ENCODE data around the gene GPSM1.

Gene GPSM1, protein sequence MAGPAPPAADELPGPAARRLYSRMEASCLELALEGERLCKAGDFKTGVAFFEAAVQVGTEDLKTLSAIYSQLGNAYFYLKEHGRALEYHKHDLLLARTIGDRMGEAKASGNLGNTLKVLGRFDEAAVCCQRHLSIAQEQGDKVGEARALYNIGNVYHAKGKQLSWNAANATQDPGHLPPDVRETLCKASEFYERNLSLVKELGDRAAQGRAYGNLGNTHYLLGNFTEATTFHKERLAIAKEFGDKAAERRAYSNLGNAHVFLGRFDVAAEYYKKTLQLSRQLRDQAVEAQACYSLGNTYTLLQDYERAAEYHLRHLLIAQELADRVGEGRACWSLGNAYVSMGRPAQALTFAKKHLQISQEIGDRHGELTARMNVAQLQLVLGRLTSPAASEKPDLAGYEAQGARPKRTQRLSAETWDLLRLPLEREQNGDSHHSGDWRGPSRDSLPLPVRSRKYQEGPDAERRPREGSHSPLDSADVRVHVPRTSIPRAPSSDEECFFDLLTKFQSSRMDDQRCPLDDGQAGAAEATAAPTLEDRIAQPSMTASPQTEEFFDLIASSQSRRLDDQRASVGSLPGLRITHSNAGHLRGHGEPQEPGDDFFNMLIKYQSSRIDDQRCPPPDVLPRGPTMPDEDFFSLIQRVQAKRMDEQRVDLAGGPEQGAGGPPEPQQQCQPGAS

GRCh38 chr9:136327304-136327974 is at the start of gene GPSM1:
Gene GPSM1, plus strand, starts transcription at chr9:136327539. Its CDS starts 157 bp downstream, at chr9:136327696.
- FAIRE-seq (peak; percentile 93), DNase-seq (ENCODE audit: insufficient read length, low spot score) (peak; percentile 49)

DNA sequence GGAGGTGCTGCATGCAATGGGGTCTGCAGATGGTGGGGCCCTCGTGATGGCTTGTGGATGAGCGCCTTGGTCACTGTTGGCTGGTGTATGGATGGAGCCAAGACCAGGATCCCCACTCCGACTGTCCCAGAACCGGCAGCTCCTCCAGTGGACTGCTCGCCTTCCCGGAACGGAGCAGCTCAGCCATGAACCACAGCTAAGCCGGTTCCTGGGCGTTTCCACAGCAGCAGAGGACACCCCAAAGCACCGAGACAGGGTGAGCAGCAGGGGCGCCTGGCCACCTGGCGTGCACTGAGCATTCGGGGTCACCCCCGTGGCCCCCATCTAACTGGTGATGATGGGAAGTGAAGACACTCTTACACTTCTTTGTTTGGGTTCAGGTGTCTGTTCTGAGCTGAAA is 49.6 kb upstream of the GPSM1 start:
- FAIRE-seq: no peak

DNA sequence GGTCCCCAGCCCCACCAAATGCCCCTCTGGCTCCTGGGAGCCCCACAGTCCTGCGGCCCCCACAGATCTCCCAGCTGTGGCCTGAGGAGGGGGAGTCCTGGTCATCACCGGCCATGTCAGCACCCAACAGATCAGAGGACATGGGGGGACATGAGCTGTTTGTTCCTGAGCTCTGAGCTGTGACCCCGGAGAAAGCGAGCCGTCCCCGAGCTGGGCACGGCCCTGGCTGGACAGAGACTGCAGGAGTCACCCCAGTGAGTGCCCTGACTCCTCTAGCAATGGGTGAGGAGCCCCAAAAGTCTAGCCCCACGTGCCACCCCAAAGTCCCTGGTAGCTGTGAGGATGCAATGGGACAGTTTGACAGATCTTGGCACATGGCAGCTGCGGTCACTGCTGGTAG is 49.1 kb upstream of the GPSM1 start:
- DNase-seq (ENCODE audit: insufficient read length, low spot score) (no peak), FAIRE-seq (no peak)

More for the DNA sequence above, 49.6 kb upstream of the GPSM1 start:
- no peak for DNase-seq (ENCODE audit: insufficient read length, low spot score)

DNA sequence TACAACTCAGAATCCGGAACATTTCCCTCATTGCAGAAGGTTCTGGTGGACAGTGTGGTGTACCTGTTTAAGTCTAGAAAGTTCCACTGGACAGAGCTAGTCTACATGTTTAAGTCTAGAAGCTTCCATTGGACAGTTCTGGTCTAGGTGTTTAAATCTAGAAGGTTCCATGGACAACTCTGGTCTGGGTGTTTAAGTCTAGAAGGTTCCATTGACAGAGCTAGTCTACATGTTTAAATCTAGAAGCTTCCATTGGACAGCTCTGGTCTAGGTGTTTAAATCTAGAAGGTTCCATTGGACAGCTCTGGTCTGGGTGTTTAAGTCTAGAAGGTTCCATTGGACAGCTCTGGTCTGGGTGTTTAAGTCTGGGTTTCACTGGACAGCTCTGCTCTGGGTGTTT is 48.4 kb upstream of the GPSM1 start:
- no peak for DNase-seq (ENCODE audit: insufficient read length, low spot score)
- FAIRE-seq: no peak

DNA sequence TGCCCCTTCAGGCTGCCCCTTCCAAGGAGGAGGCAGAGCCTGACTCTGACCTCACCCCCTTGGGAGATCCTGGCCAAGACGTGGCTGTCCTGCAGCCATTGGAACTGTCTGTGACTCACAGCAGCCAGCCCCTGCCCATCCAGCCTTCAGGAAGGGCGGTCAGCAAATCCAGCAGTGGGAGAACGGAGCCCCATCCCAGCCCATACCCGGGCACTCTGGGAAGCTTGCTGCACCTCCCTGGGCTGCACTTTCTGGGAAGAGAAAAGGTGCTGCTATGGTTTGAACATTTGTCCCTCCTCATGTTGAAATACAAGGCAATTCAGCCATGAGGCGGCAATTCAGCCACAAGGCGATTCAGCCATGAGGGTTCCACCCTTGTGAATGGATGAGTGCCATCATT is 47.9 kb upstream of the GPSM1 start:
- FAIRE-seq: no peak
- no peak for DNase-seq (ENCODE audit: insufficient read length, low spot score)

- DNase-seq (ENCODE audit: insufficient read length, low spot score): no peak
- FAIRE-seq: no peak
These were observed 46.6 kb upstream of the GPSM1 start for GRCh38 chr9:136280535-136281315.

DNA sequence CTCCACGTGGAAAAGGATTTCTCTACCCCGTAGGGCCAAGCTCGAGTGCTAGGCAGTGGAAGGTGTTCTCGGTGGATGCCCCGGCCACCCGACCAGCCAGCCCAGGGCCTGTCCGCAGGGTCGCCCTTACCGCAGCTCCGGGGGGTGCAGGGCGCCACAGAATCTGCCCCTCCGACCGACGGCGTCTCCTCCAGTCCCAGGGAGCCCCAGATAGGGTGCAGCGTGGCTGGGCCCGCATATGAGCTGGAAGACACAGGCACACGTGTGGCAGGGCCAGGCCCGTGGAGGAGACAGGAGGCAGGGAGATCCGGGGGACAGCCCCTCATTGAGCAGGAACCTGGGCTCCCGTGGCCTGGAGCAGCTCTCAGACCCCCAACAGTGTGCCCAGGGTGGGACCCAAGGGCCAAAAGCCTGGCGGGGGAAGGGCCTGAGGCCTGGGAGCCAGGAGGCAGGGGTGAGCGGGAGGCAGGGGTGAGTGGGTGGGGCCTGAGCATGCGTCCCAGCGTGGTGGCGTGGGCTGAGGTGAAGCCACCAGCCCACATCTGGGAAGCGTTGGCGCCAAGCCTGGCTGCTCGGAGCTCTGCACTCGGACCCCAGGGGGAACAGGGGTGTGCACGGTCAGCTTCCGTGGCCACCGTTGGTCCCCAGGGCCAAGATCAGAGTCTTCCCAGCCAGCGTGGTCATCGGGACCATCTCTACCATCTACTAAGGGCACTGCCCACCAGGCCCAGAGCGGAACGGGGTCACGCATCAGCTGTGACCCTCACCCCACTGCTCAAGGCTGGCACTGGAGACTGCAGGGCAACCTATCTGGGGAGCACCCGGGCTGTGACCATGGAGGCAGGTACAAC is 45.7 kb upstream of the GPSM1 start:
- DNase-seq (ENCODE audit: insufficient read length, low spot score) (no peak), FAIRE-seq (no peak)

- FAIRE-seq (no peak), DNase-seq (ENCODE audit: insufficient read length, low spot score) (no peak)
These were observed 45.0 kb upstream of the GPSM1 start for GRCh38 chr9:136282272-136282861.

DNA sequence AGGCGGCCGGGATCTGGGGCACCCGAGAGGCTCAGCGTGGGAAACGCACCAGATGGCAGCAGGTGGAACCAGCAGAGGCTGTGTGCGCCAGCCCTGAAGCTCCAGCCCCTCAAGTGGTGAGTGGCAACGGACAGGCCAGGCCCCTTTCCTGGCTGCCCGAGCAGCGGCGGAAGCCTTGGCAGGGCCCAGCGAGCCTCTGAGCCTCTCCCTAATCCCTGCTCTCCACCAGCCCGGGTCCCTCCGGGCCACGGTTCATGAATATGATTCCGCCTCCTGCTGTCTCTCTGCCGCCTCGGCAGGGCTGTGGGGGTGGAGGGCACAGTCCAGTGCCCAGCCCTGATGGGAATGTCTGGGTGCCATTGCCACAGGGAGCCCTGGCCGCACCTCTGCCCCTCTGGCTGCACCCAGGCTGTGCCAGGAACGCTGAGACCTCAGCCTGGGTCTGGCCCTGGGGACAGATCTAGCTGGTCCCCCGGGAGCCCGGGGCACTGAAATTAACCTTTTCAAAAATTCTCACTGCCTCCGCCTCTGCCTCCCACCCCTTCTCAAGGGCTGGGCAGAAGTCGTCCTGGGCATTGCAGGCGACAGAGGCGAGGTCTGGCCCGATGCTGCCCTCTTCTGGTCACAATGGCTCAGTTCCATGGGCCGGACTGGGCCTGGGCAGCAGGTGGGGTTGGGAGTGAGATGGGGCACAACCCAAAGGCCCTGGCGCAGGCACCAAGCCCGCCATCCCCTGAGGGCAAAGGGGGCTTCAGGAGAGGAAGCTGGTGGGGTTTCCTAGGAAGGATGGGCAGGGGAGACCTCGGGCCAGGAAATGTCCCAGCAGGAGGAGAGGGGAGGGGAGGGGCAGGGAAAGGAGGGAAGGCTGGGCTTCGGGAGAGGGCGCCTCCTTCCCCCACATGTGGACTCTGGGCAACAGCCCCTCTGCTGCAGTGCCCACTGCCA is 43.8 kb upstream of the GPSM1 start:
- DNase-seq (ENCODE audit: insufficient read length, low spot score): peak; percentile 89
- no peak for FAIRE-seq

DNA sequence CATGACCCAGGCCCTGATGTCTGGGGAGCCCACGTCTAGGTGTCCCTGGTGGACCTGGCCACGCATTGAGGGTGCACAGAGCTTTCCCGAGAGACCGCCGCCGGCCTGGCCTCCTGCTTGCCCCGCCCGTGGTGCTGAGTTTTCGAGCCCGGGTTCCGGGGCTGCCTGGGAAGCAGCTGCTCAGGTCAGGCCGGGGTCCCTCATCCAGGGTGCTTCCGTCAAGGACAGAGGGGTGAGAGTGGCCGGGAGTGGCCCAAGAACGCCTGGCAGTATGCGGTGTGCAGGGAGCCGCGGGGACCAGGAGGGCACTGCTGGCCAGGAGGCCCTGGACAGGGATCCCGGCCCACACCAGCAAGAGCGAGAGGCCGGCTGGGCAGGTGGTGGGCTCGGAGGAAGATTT is 43.0 kb upstream of the GPSM1 start:
- DNase-seq (ENCODE audit: insufficient read length, low spot score) (no peak), FAIRE-seq (no peak)

DNA sequence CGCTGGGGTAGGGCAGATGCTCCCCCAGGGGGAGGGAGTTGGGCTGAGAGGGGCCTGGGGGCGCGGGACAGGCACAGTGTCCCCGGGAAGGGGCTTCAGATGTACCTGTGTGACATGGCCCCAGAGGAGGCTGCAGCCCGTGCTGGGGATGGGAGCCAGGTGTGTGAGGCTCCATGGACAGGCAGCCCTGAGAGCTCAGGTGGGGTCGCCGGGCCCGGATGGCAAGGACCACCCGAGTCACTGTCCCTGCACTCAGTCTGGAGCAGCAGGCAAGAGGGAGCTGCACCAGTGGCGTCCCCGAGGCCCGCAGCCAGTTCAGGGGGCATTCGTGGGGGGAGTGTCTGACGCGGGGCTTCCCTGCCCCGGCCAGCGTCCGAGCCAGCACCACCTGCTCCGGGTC is 42.4 kb upstream of the GPSM1 start:
- no peak for DNase-seq (ENCODE audit: insufficient read length, low spot score)

DNA sequence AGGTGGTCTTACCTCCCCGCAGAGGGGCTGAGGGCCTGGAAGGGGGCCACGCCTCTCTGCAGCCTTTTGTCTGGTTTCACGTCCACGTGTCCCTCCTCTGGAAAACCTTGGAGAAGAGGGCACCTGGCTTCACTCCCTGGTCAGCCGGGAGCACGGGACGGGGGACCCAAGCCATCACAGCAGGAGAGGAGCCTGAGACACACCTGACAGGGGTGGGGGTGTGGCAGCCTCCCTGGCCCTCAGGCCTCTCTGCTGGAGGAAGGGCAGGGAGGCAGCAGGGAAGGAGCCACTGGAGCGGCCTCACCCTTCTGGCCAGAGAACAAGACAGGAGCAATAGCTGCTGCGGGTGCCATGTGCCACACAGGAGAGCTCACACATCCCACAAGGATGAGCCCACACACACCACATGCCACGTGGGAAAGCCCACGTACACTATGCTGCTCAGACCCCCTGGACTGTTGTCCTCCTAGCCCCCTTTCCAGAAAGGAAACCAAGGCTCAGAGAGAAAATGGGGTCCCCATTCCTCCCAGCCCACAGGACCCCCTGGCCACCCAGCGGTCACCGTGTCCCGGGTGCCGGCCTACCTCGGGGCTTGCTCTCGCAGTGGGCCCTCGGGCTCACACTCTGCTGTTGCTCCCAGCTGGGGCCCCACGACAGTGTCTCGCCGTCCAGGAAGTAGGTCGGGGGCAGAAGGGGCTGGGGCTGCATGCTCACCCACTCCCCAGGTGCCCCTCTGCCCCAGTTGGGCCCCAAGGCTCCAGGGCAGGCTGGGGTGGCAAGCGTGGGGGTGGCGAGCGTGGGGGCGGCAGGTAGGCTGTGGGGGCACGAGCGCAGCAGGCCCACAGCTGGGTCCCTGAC is 41.6 kb upstream of the GPSM1 start:
- FAIRE-seq: no peak
- no peak for DNase-seq (ENCODE audit: insufficient read length, low spot score)

More for the DNA sequence above, 42.4 kb upstream of the GPSM1 start:
- FAIRE-seq: no peak

- FAIRE-seq (no peak), DNase-seq (ENCODE audit: insufficient read length, low spot score) (no peak)
These were observed 40.9 kb upstream of the GPSM1 start for GRCh38 chr9:136286359-136286986.

GRCh38 chr9:136286987-136287379 is 40.4 kb upstream of the GPSM1 start:
- no peak for FAIRE-seq
- DNase-seq (ENCODE audit: insufficient read length, low spot score): no peak

DNA sequence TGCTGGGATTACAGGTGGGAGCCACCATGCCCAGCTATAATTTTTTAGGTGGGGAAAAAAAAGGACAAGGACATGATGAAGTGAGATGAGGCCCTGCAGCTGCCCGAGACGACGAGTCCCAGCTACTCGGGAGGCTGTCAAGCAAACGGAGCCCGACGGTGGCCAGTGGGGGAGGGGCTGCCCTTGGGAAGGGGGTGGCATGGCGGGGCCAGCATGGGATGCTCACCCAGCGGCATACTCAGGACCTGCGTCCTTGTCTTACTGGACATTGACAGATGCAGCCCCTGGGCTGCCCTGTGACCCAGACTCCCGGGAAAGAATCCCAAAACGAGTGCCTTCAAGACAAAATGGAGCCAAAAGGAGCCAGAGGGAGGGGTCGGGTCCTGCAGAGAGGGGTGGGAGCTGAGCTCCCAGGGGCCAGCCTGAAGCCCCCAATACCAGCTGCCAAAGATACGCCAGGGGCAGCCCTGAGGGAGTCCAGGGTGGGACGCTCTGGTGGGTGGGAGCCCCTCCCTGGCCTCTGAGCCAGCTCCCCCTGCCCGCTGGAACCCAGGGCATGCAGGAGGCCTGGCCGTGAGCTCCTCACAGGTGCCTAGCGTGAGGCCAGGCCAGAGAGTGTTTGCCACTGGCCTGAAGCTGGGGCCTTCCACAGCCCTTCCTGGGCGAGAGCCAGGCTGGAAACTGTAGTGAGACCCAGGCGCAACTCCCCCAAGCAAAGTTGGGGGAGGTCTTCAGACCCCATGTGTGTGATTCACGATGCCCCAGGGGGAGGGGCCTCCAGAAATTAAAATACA is 39.2 kb upstream of the GPSM1 start:
- DNase-seq (ENCODE audit: insufficient read length, low spot score) (no peak), FAIRE-seq (no peak)
